Spleen (tissue), 13 donors: Measurements from ENCODE around the gene MARCHF10. TPM values are rescaled to one million over a fixed set of nuclear protein-coding genes. Genes with fewer than 3 reads are reported as not detected.
A peak's percentile ranks its signal among the peaks of the same experiment; 100 is the strongest.

ENCODE experiments used
- DNase-seq: peaks from one replicate; pipeline ENCODE4 v3.0.0-alpha.2; 2020
- H3K27ac ChIP-seq, 8 donors: fragments of 200-600 bp; sonication (generic) in 7 of 8; 1 replicate in 4 of 8; 2 replicates in 4 of 8; pipeline versions ENCODE4 v1.5.0 to v1.8.0; 2016 to 2021; ENCODE audit warnings: inconsistent platforms in 4 of 8, mild to moderate bottlenecking in 4 of 8, moderate library complexity in 1 of 8
- H3K27me3 ChIP-seq, 7 donors: fragments of 200-600 bp; sonication (generic) in 6 of 7; replicated peaks in 1 of 7; 1 replicate in 4 of 7; 2 replicates in 3 of 7; pipeline versions ENCODE4 v1.5.0 to v1.8.0; 2016 to 2021; ENCODE audit warnings: inconsistent platforms in 3 of 7, mild to moderate bottlenecking in 1 of 7
- H3K36me3 ChIP-seq, 6 donors: fragments of 200-600 bp; sonication (generic) in 5 of 6; 1 replicate in 4 of 6; 2 replicates in 2 of 6; pipeline versions ENCODE4 v1.5.0 to v1.8.0; 2016 to 2021; ENCODE audit warnings: inconsistent platforms in 2 of 6
- H3K4me1 ChIP-seq, 6 donors: fragments of 200-600 bp; sonication (generic) in 5 of 6; 1 replicate in 3 of 6; 2 replicates in 3 of 6; pipeline versions ENCODE4 v1.5.0 to v1.8.0; 2016 to 2021; ENCODE audit warnings: inconsistent platforms in 3 of 6
- H3K4me3 ChIP-seq, 8 donors: fragments of 200-600 bp; sonication (generic) in 7 of 8; 1 replicate in 4 of 8; 2 replicates in 4 of 8; pipeline versions ENCODE4 v1.5.0 to v1.8.0; 2016 to 2021; ENCODE audit warnings: inconsistent platforms in 4 of 8, mild to moderate bottlenecking in 4 of 8, moderate library complexity in 2 of 8
- H3K9me3 ChIP-seq, 8 donors: fragments of 200-600 bp; sonication (generic) in 7 of 8; 1 replicate in 4 of 8; 2 replicates in 4 of 8; pipeline versions ENCODE4 v1.5.0 to v1.8.0; 2016 to 2021; ENCODE audit warnings: inconsistent platforms in 4 of 8
- POLR2A ChIP-seq, 3 donors: fragments of 450-650 bp; IDR thresholded peaks; one replicate each; pipeline ENCODE4 v1.5.1; 2017; ENCODE audit warnings: antibody characterized with exemption in 3 of 3, mild to moderate bottlenecking in 1 of 3
- POLR2AphosphoS5 ChIP-seq, 3 donors: sonication (generic); formaldehyde crosslinking; IDR thresholded peaks; one replicate each; pipeline ENCODE4 v1.5.1; 2017; ENCODE audit warnings: antibody characterized with exemption in 3 of 3
- whole genome bisulfite sequencing, 5 donors: extraction: QIAGEN DNeasy Blood & Tissue Kit in 3 of 5; methylation state at CpG; one replicate each; pipeline versions ENCODE4 v1.1.5 to v1.1.7; 2013 to 2018; 5-methylcytosine and 5-hydroxymethylcytosine counted together
- intact Hi-C: fragments of 100-400 bp; cut with DNase I; formaldehyde crosslinking; loops from one replicate; pipeline ENCODE4 v1.15.0; 2023; ENCODE audit warnings: low total_unique reads
- long read RNA-seq, 2 donors: transcript quantifications; one replicate each; lab custom pipeline, GENCODE V29; 2026
- polyA plus RNA-seq, 3 donors: library from polyadenylated mRNA; stranded (reverse); fragments of 200-250 nt; gene quantifications; one replicate each; pipeline ENCODE4 v1.2.1, GENCODE V29; 2013
- total RNA-seq, 7 donors: library from RNA; depleted of rRNA in 3 of 7; stranded (reverse); fragments of >200 nt in 3 of 7; fragmentation: NEBNext Ultra II Directional in 4 of 7; extraction: Animal tissue kit (Norgen Biotek cat#: 25700) in 4 of 7; gene quantifications; one replicate each; pipeline versions ENCODE4 v1.1.0 to v1.2.1, GENCODE V29; 2016 to 2021
- TF ChIP-seq, protein P1 (sequence below), 11 experiments: fragments of 200-600 bp in 7 of 11; fragments of 450-650 bp in 4 of 11; sonication (generic) in 4 of 11; IDR thresholded peaks in 8 of 11; conservative IDR thresholded peaks in 3 of 11; 1 replicate in 7 of 11; 2 replicates in 4 of 11; pipeline versions ENCODE4 v1.4.0 to v1.8.0; 2016 to 2021; ENCODE audit warnings: antibody characterized with exemption in 11 of 11, inconsistent platforms in 4 of 11, mild to moderate bottlenecking in 1 of 11
- donor health status: healthy with polysubstance abuse.
- donor health status: DM: no; HTN: no; CAD: no; lungs with moderate emphysema.
- donor health status: DM: no; HTN: no; CAD: no.
- donor health status: Bipolar disorder and iron deficiency.
- donor health status: healthy.
- donor health status: DM: no; HTN: no; CAD: no.
- donor health status: DM: yes; HTN: yes; CAD: no.

MARCHF10 gene, protein sequence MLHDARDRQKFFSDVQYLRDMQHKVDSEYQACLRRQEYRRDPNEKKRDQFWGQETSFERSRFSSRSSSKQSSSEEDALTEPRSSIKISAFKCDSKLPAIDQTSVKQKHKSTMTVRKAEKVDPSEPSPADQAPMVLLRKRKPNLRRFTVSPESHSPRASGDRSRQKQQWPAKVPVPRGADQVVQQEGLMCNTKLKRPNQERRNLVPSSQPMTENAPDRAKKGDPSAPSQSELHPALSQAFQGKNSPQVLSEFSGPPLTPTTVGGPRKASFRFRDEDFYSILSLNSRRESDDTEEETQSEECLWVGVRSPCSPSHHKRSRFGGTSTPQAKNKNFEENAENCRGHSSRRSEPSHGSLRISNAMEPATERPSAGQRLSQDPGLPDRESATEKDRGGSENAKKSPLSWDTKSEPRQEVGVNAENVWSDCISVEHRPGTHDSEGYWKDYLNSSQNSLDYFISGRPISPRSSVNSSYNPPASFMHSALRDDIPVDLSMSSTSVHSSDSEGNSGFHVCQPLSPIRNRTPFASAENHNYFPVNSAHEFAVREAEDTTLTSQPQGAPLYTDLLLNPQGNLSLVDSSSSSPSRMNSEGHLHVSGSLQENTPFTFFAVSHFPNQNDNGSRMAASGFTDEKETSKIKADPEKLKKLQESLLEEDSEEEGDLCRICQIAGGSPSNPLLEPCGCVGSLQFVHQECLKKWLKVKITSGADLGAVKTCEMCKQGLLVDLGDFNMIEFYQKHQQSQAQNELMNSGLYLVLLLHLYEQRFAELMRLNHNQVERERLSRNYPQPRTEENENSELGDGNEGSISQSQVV
- total RNA-seq (not detected), polyA plus RNA-seq (under 1 TPM; 0.15 to 0.32 (median 0.26) TPM)
- long read RNA-seq, donor 1: 0 reads
- long read RNA-seq, donor 2: 0 reads

DNA sequence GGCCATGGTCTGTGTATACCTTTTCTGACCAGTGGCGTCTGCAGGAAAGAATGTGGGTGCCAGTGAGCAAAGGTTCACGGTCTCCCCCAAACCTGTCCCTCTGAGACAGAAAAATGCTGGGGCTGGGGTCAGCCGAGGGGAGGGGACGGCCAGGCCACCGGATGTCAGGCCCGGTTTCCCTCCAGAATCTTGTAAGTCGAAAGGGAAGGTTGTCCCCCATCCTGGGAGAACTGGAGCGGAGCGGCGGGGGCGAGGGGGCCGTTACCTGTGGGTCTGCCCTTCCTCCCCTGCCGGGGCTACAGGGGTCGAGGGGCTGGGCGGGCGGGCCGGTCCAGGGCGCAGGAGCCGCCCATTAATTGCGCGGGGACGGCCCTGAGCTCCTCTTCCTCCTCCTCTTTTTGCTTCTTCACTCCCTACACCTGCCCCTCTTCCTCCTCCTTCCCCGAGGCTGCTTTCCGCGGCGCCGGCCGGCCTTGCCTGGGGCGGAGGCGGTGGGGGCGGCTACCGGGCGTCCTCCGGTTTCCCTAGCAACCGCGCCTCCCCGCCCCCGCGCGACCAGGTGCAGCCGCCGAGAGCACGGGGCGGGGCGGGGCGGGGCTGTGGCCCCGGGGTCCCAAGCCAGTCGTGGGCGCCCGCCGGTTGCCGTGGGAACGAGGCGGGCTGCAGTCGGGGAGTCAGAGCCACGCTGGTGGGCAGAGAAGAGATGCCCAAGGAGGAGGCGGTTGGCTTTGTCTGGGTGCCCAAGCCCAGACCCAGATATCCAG is at the start of gene MARCHF10:
MARCHF10 (minus strand) TSS at position 503 of the 764 bp plus-strand sequence. CDS start 6,579 bp downstream, outside the sequence.
- no peak within 1 kb of the TSS for H3K27ac ChIP-seq
- H3K36me3 ChIP-seq: no peaks in the 10 kb centered on the region
- H3K4me3 ChIP-seq: peak within 1 kb of the TSS in 2 of 8 donors; percentile 16 to 52
- peak; percentile 75 for DNase-seq
- H3K27me3 ChIP-seq: peaks cover 0 to 46% (median 15%) of the 10 kb centered on the region in 7 donors
- 8 to 10% (median 10%) methylated on average over 33 to 57 of the region's 57 CpGs for WGBS, 5 donors
- intact Hi-C loops: no loop called here
- H3K9me3 ChIP-seq: peaks cover 0 to 6% (median 0%) of the 10 kb centered on the region in 8 donors
- H3K4me1 ChIP-seq: peaks cover 0 to 12% (median 8%) of the 10 kb centered on the region in 6 donors
- TF ChIP-seq, protein P1, sequence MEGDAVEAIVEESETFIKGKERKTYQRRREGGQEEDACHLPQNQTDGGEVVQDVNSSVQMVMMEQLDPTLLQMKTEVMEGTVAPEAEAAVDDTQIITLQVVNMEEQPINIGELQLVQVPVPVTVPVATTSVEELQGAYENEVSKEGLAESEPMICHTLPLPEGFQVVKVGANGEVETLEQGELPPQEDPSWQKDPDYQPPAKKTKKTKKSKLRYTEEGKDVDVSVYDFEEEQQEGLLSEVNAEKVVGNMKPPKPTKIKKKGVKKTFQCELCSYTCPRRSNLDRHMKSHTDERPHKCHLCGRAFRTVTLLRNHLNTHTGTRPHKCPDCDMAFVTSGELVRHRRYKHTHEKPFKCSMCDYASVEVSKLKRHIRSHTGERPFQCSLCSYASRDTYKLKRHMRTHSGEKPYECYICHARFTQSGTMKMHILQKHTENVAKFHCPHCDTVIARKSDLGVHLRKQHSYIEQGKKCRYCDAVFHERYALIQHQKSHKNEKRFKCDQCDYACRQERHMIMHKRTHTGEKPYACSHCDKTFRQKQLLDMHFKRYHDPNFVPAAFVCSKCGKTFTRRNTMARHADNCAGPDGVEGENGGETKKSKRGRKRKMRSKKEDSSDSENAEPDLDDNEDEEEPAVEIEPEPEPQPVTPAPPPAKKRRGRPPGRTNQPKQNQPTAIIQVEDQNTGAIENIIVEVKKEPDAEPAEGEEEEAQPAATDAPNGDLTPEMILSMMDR (IDR thresholded peaks at IDR 0.05 in 8 of 11, conservative IDR thresholded peaks at IDR 0.05 in 3 of 11): no peak
- no peak for TF ChIP-seq POLR2A (IDR thresholded peaks at IDR 0.05)
- TF ChIP-seq POLR2AphosphoS5 (IDR thresholded peaks at IDR 0.05): no peak

DNA sequence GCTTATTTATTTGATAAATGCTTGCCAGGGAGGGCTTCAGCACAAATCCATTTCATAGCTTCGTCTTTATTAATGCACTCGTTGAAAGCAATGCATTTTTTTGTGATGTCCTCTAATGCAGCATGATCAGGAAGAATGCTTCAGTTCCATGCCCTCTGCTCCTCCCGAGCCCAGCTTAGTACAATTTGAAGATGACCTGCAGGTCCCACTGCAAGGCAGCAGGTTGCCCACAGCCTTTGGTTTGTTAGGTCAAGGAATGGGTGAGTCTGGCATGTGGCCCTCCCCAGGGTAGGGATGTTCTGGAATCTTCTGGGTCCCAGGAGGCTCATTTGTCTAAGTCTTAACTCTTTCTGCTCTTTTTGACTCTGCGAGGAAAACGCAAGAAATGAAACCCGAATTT is 49.4 kb upstream of the MARCHF10 start:
- 78 to 96% (median 88%) methylated on average over 6 of the region's 6 CpGs for WGBS, 5 donors
- Histone ChIP-seq H3K9me3 (no peaks in the 10 kb centered on the region), H3K27me3 (no peaks in the 10 kb centered on the region), H3K36me3 (no peaks in the 10 kb centered on the region), H3K27ac (no peak overlapping the region), H3K4me1 (no peaks in the 10 kb centered on the region), H3K4me3 (no peak overlapping the region)
- intact Hi-C loops: no loop called here
- TF ChIP-seq, protein P1 (IDR thresholded peaks at IDR 0.05 in 8 of 11, conservative IDR thresholded peaks at IDR 0.05 in 3 of 11): no peak
- TF ChIP-seq POLR2AphosphoS5 (IDR thresholded peaks at IDR 0.05) (no peak), POLR2A (IDR thresholded peaks at IDR 0.05) (no peak)
- no peak for DNase-seq

DNA sequence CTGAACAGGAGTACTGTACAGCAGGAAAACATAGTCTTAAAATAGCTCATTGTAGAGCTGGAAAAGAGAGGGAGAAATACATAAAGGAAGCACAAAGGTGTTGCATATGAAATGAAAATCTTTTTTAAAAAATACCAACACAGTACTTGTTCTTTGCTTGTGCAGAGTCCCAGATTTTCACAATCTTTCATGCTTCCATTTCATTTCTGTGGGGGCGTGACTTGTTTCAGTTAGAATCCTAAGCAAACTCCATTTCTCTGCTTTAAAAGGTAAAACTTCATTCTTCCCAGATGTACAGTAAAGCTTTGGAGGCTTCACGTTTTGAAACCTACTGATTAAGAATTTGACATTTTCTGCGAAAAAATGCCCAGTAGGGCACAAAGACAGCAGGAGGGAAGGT is 48.5 kb upstream of the MARCHF10 start:
- WGBS, 5 donors: 84 to 94% (median 85%) methylated on average over 3 of the region's 3 CpGs
- H3K36me3 ChIP-seq: no peaks in the 10 kb centered on the region
- no peaks in the 10 kb centered on the region for H3K27me3 ChIP-seq
- H3K27ac ChIP-seq: no peak overlapping the region
- H3K9me3 ChIP-seq: no peaks in the 10 kb centered on the region
- TF ChIP-seq POLR2A (IDR thresholded peaks at IDR 0.05): no peak
- TF ChIP-seq, protein P1 (IDR thresholded peaks at IDR 0.05 in 8 of 11, conservative IDR thresholded peaks at IDR 0.05 in 3 of 11): no peak
- no peak for TF ChIP-seq POLR2AphosphoS5 (IDR thresholded peaks at IDR 0.05)
- H3K4me1 ChIP-seq: no peaks in the 10 kb centered on the region
- intact Hi-C loops: no loop called here
- no peak for DNase-seq
- no peak overlapping the region for H3K4me3 ChIP-seq
